Femur (tissue), 1 donor: Measurements from ENCODE around the gene CRYBA2.

Experiments used
- DNase-seq: peaks from one replicate; pipeline ENCODE4 v3.0.0-alpha.2; 2017

CRYBA2 gene

DNA sequence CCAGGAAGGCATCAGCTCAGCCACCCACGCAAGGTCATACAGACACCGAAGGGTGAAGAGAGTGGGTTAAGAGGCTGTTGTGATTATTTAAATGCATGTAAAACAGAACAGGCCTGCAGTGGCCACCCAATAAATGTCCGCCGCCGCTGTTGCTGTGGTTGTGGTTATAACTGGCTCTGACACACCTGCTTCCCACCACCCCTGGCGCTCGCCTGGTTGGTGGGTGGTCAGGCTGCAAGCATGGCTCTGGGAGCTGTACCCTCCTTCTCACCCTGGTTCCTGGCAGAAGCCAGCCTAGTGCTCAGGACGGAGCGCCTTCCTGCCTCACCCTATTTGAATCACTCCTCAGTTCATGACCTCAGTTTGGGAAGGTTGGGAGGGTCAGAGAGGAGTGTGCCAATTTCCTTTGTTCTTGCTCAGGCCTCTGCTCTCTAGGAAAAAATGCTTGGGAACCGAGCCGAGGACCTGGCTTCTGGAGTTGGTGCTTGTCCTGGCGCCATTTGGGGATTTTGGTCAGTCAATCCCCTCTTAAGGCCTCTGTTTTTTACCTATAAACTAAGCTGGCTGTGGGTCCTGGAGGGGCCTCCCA is 5.3 kb upstream of the CRYBA2 start:
- no peak for DNase-seq

DNA sequence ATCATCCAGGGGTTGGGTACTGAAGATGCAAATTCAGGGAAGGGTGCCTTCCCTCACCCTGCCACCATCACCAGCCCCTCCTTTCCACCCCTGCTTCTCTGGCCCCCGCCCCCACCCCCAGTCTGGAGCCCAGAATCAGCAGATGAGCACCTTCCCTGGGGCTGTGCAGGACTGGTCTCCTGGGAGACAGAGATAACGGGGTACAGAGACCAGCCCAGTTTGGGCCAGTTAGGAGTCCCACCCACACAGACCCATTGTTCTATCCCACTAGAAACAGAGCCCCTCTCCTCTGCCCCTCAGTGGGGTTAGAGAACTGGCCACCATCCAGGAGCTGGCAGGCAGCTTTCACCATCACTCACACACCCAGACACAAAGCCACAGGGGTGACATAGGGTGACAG is 4.5 kb upstream of the CRYBA2 start:
- no peak for DNase-seq

DNA sequence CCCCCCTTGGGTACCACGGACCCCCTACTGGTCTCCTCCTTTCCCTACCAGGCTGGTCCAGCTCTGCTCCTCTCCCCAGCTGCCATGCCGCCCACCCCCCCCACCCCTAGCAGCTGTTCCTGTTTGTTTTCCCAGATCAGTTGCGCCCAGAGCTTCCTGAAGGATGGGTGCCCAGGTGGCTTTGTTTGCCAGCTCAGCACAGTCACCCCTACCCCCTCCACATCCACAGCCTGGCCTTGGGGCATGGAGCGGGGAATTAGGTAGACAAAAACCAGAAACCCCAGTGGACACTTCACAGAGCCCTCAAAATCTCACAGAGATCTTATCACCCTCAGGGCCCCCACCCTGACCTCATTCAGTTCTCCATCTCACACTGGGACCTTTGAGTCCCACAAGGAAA is 3.7 kb upstream of the CRYBA2 start:
- no peak for DNase-seq

DNA sequence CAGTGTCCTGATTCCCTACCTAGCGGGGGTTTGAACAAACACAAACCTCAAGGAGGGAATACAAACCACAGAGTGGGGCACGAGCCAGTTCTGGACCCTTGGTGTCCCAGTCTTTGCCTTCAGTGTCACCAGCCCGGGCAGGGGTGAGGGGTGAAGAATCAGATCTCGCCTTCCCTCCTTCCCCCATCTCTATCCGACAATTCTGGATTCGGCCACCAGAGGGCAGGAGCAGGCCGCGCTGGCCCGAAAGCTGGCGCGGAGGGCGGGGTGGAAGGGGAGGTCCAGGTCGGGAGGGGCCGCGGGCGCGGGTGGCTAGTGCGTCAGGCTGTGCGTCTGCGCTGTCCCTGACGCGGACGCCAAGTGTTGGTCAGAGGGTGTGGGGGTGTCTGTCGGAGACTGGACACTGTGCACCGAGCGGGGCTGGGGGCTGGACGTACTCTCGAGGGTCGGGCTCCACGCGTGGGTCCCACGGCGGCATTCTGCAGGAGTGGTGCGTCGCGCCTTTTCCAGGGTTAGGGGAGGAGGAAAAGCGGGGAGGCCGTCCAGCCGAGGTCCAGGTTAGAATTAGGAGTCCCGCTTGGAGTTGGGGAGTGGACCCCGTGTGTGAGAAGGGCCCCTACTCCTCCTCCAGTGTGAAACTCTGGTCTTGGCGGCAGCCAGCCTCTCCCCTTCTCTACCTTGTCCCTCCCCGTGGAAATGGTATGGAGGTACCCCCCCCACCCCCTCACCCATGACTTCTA is 2.9 kb upstream of the CRYBA2 start:
- DNase-seq = peak; percentile 87

DNA sequence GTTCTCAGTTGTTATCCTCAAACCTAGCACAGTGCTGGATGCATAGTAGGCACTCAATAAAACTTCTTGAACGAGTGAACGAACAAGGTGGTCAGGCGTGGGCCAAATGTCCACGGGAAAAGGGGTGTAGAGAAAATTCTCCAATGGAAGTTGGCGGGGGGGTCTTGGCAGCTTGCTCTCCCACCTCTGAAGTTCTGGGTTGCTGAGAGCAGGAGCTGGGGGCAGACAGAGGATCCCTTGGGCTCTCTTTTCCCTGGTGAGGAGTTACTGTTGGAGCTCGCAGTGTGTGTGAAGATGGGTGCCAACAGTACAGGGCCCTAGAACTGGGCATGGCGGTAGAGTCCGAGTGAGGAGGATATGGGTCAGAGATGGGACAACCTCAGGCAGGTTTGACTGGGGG is 2.3 kb upstream of the CRYBA2 start:
- no peak for DNase-seq

DNA sequence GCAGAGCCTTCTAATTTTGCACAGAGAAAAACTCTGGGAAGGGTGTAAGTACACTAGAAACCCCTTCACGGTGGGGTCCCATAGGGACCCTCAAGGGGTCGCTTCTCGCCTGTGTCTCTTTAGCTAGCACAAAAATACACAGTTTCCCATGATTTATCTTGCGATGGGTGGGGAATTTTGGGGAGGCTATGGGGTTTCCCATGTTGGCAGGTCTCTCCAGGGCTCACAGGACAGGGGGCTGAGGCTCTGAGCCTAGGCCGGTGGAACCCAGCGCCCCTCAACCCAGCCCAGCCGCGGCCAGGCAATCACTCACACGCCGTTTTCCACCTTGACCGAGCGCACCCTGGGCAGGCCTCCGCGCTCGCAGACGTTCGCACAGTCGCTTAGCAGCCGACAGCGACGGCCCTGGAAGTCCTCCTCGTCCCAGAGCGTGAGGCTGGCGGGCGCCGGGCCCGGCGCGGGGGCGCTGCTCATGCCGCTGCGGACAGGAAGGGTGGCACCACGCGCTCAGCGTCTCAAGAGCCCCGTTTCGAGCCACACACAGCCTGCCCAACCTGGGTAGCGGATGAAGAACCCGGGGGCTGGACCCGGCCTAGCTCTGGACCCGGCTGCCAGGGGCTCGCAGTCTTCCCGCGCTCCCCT is 398 bp downstream of the CRYBA2 start:
- peak; percentile 8 for DNase-seq

DNA sequence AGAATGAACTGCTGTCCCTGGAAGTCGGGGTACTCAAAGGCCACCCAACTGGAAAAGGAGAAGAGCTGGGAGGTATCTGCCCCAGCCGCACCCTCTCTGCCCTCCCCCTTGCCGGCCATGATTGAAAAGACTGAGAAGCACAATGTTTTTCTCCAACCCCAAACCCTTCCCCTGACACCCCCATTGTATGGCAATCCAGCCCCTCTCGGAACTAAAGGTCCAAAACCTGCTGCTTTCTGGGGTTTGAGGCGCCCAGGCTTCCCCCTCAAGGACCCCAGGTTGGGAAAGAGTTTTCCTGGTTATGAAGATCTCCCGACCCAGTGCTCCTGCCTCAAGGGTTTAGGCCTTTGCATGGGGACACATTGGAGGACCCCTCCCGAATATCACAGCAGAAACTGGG is 1.0 kb downstream of the CRYBA2 start:
- DNase-seq = peak; percentile 6

DNA sequence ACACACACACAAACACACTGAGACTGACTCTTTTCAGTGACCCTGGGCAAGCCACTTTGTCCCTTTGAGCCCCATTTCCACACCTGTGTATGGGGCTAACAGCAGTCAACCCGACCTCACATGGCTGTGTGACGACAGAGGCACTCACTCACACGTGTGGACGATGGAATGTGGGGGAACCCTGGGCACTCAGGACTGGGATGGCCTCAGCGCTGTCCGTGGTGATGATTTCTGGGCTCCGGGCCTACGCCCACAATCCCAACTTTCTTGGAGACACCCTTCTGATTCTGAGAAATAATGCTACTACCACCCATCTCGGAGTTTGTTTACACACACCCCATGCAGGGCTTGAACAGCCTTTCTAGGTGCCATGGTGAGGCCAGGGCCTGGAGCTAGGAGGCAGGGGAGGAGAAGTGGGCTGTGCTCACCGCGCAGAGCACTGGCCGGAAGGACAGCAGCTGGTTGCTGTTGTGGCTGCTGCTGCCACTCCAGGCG is 1.5 kb downstream of the CRYBA2 start:
- DNase-seq = no peak

DNA sequence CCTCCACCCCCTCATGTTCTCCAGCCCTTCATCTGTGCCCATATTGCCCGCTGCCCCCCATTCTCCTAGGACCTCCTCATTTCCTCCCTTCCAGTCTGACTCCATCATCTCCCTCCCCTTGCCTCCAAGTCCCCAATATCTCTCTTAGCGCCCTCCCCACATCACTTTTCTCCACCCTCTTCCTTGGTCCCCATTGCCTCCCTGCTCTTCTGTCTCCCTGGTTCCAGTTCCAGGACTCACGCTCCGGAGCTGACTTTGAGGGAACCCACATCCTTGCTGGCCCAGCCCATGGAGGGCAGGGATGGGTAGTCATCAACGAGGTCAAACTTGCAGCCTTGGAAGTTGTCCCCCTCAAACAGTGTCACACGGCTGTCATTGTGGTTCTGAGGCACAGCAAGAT is 2.6 kb downstream of the CRYBA2 start:
- DNase-seq = no peak

DNA sequence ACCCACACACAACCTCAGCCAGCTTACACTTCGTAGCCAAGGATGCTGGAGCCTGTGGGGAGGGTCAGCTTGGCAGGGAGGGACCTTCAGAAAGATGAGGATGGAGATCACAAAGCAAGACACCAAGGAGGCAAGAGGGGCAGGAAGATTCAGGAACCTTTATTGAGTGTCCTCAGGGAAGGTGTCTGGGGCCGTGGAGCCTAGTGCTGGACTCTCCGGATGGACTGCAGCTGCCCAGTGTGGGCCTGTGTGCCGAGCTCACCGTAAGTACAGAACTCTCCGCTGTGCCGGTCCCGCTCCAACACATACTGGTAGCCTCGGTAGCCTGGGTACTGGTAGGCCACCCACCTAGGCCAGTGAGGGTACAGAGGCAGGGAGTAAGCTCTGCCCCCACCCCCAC is 3.2 kb downstream of the CRYBA2 start:
- no peak for DNase-seq

DNA sequence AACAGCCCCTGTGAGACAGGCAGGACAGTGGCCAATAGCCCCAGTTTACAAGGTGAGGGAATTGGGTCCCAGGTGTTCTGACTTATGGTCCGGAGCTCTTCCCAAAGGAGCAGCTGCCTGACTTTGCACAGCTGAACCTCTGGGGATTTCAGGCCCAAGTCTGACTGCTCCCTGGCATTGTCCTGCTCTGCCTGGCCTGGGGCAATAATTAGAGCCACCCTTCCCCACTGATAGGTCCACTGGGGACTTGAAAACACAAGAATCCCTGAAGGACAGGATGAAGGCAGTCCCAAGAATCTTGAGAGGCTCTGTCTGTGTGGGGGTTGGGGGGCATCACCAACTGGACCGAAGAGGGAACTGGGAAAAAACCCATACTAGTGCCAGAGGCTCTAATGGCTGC is 4.6 kb downstream of the CRYBA2 start:
- no peak for DNase-seq

DNA sequence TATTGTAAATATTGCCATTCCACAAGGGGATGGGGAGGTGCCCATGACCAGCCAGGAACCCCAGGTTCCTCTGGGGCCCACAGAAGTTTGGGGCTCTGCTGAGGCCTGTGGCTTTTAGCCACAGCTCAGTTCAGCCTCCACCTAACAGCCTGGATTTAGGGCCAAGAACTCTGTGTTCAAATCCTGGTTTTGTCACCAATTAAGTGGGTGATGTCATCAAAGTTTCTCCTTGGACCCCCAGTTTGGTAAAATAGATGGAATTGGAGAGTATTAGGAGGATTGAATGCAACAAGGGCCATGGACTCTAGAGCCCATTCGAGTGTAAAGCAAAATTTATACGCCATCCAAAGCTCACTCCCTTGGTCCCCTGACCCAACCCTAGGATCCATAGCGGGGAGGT is 5.1 kb downstream of the CRYBA2 start:
- no peak for DNase-seq

DNA sequence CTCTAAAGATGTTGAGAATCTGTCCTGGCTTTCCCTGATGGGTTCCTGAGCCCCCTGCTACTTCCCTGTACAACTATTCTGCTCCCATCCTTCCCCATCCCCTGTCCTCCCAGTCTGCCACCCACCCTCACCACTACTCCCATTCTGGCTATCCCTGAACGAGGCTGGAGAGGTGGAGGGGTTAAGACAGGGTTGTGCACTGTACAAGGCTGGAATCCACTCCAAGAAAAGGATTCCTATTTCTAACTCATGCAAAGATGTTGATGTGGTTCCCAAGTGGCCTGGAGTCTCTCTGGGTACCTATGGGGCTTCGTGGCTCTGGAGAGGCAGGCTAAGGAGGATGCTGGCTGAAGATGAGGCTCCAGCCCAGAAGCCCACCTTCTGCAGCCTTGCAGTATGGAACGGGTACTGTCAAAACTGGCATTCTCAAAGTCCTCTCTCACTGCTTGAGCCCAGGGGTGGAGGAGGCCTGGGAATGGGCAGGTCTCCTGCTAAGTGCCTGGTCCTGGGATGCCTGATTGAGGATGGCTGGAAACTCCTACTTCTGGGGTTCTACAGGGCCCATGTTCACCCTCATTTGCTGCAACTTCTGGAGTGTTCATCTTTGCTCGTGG is 7.0 kb downstream of the CRYBA2 start:
- no peak for DNase-seq

DNA sequence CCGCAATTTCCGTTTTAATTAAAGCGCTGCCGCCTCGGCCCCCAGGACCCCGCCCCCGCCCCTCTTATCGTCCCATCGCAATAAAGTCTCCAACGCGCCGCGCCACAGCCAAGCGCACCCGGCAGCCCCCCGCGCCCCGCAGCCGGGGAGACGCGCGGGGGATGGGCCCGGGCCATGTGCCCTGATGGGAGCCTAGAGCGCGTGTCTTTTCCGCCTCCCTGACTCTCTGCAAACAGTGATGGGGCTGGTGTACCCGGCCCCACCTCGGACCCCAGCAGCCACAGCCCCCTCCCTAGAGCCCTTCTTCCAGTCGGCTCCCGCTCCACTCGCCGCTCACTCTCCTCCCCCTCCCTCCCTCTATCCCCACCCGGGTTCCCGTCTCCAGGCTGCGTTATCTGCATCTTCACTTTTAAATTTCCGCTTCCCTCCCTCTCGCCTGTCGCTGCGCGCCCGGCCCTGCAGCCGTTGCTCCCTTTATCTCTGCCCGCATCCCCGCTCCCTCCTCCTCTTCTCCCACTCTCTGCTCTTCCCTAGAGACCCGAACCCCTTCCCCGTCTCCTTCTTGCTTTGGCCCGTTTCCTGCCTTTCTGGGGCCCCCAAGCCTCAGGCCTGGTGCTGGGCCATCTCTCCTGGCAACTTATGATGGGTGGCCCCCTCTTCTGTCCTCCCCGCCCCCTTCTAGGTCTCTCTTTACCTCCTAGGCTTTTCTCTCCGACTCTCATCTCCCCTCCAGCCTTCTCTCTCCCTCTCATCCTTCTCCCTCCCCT is 7.7 kb downstream of the CRYBA2 start:
- DNase-seq = no peak

DNA sequence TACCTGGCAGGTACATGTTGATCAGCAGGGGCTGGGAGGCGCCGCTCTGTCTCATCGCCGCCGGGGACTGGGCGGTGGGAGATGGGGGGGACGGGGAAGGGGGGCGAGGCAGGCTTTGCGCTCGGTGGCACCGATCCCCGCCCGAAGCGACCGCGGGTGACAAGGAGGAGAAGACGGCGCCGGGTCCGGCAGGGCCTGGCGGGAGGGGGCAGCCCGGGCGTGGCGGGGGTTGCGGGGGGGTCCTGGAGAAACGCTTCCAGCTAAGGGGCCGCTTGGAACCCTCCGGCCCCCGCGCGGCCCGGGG is 8.2 kb downstream of the CRYBA2 start, which contains the start of gene FEV:
Gene FEV, minus strand, starts transcription at position 164 of the 304 bp plus-strand sequence. Its CDS starts 109 bp downstream, at position 55.
- DNase-seq = no peak

DNA sequence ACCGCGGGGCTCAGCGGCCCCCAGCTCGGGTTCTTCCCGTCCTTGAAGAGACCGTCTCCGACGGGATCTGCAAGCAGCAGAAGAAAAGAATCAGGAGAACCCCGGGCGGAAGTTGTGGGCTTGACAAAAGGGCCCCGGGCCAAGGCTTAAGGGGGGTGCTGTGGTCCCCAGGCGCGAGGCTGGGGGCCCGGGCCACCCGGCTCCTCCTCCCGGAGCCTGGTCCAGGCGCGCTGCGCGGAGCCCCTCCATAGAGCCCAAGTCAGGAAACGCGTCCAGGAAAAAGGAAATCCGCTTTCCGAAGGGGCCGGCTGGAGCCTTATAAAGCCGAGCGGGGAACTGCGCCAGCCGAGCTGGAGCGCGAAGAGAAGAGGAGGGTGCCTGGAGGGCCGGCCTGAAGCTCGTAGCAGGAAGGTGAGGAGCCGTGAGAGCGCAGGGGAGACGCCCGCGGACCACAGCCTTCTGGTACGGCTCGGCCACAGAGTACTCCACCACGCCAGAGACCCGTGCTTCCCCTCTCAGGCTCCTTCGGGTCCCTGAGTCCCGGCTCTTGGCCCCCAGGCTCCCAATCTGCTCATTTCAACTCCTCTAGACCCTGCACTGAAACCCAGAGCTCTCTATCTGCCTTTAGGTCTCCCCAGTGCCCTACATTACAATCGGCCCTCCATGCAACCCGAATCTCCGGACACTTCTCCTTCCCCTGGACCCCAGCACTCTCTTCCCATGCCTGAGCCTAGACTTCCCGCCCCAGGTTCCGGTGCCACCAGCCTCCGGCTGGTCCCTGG is 8.8 kb downstream of the CRYBA2 start:
- DNase-seq = peak; percentile 59

DNA sequence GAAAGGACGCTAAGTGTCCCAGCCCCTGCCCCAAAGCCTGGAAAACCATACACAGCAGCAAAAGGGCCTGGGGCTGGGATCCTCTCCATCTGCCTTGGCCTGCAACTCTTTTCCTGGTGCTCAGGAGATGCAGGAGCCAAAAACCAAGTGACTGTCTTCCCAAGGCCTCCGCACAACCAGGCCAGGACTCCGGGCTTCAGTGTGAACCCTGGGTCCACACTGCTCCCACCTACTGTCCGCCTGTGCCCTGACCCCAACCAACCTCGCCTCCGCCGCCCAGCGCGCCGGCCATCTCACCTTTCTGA is 9.3 kb downstream of the CRYBA2 start:
- no peak for DNase-seq

DNA sequence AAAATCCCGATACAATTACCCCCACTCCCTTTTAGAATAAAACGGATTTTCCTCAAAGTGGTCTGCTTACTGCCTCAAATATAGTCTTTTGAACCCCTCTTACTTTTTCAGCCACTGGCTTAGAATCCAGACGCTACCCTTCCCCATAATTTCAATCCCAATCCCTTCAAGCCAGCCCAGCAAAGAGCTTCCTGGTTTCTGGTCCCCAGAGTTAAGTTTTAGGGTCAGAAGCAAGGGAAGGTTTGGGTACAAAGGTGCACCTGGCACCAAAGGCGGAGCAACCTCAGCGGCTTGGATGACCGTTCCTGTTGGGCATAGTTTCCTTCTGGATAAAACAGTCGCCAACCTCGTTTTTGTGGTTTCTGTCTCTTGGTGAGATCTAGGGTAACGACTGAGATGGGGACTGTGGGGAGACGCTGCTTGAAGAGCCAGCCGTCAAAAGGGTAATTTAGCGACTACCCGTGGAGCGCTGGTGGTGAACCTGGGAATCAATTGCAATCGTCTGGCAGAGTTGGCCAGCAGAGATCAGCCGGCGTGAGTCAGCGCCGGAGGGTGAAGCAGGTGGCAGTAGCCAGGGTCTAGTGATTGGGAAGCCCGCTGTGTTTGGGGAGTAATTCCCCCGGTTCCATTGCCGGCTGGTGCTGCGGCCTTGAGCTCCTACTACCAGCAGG is 9.8 kb downstream of the CRYBA2 start:
- DNase-seq = no peak

DNA sequence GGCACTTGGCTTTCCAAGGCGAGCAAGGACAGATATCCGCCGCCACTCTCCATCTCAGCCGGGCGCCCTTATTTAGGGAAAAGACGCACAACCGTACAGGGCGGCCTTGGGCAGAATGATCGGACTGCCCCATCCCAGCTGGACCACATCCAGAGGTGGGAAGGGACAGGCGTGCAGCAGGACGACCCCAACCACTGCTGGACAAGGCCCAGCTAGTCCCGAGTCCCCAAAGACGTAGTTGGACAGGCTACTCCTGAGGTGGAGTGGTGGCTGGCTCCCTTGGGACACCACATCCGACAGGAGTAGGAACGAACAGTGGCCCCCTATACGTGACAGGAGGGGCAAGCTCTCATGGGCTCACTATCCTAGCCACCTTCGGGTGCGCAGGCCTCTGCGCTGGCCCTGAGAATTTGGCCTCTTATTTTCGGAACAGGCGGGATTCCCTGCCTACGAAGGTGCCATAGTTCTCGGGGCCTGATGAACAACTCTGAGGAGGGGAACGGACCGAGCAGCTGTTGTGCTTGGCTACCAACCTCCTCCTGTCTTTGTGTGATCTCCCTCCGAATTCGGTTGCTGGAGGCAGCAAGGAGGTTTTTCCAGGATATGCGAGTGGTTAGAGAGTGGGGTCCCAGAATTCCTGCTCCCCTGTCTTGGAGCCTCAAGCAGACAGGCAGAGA is 10.5 kb downstream of the CRYBA2 start:
- DNase-seq = no peak

DNA sequence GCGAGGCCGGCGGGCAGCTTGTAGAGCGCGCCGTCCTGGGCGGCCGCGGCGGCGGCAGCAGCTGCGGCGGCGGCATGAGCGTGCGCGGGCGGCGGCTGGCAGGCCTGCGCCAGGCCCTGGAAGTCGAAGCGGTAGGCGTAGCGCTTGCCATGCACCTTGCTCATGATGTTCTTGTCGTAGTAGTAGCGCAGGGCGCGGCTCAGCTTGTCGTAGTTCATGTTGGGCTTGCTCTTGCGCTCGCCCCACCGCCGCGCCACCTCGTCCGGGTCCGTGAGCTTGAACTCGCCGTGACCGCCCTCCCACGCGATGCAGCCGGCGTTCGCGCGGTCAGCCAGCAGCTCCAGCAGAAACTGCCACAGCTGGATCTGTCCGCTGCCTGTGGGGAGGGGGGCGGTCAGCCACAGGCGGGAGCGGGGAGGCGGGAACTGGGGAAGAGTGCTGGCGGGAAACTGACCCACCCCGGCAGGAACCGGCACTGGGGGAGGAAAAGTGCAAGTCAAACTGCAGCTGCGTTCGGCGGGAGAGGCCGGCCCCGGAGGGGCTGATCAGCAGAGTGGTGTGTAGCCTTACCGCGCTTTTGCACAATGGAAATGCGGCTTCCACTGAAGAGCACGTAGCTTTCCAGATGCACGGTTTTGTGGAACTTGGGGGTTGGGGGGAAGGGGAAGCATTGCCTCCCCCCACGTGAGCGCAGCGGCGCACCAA is 11.2 kb downstream of the CRYBA2 start:
- DNase-seq = peak; percentile 73
